WTC11 (cell line): ENCODE results near the gene ZRANB1. TPM values are rescaled to one million over a fixed set of nuclear protein-coding genes. Genes with fewer than 3 reads are reported as not detected.
A peak's percentile ranks its signal among the peaks of the same experiment; 100 is the strongest.

ENCODE experiments used
- ATAC-seq: fragments of 200-7000 bp; cut with Tn5 transposase; 2 replicates; pipeline ENCODE4 v1.10.0; 2021; ENCODE audit warnings: mild to moderate bottlenecking, moderate library complexity
- CTCF ChIA-PET: fragments of 300-600 bp; sonication (Branson Sonifier 250); formaldehyde crosslinking; loops from one replicate; lab custom pipeline; 2021; ENCODE audit warnings: antibody characterized with exemption; lab: Charles Lee
- POLR2A ChIA-PET: fragments of 350-600 bp; sonication (Branson Sonifier 250); formaldehyde crosslinking; loops from one replicate; lab custom pipeline; 2021; ENCODE audit warnings: antibody characterized with exemption; lab: Charles Lee
- DNase-seq: peaks from one replicate; pipeline ENCODE4 v3.0.0; 2021; ENCODE audit warnings: low spot score
- H3K27ac Mint-ChIP-seq: 2 replicates; pipeline ENCODE4 v1.8.0; 2021; ENCODE audit warnings: mixed read lengths
- H3K27me3 Mint-ChIP-seq: 2 replicates; pipeline ENCODE4 v1.8.0; 2021; ENCODE audit warnings: low read depth, mild to moderate bottlenecking, moderate library complexity, mixed read lengths
- H3K36me3 Mint-ChIP-seq: 2 replicates; pipeline ENCODE4 v1.8.0; 2021; ENCODE audit warnings: mixed read lengths
- H3K4me1 Mint-ChIP-seq: 2 replicates; pipeline ENCODE4 v1.8.0; 2022; ENCODE audit warnings: mixed read lengths
- H3K4me3 Mint-ChIP-seq: 2 replicates; pipeline ENCODE4 v1.8.0; 2021; ENCODE audit warnings: mild to moderate bottlenecking, moderate library complexity, mixed read lengths
- H3K9me3 Mint-ChIP-seq: 2 replicates; pipeline ENCODE4 v1.8.0; 2021; ENCODE audit warnings: mixed read lengths
- CREB1 ChIP-seq: sonication (generic); formaldehyde crosslinking; IDR thresholded peaks from 2 replicates; pipeline ENCODE4 v1.8.0; 2023; ENCODE audit warnings: mild to moderate bottlenecking, missing genetic modification reagents
- FOXJ3 ChIP-seq: sonication (generic); formaldehyde crosslinking; IDR thresholded peaks from 2 replicates; pipeline ENCODE4 v1.9.0; 2021; ENCODE audit warnings: missing genetic modification reagents, mild to moderate bottlenecking, borderline replicate concordance
- GTF2I ChIP-seq: fragments of 250-450 bp; sonication (Bioruptor Pico); conservative IDR thresholded peaks from 2 replicates; pipeline ENCODE4 v1.4.0; 2021; ENCODE audit warnings: mild to moderate bottlenecking
- HMGA2 ChIP-seq: fragments of 250-450 bp; sonication (Bioruptor Pico); IDR thresholded peaks from 2 replicates; pipeline ENCODE4 v1.4.0; 2021; ENCODE audit warnings: mild to moderate bottlenecking, moderate library complexity
- OVOL2 ChIP-seq: fragments of 250-450 bp; sonication (Bioruptor Pico); IDR thresholded peaks from 2 replicates; pipeline ENCODE4 v1.9.0; 2021; ENCODE audit warnings: mild to moderate bottlenecking, borderline replicate concordance
- SMAD3 ChIP-seq: sonication (generic); formaldehyde crosslinking; IDR thresholded peaks from 2 replicates; pipeline ENCODE4 v1.8.0; 2022; ENCODE audit warnings: missing genetic modification reagents, mild to moderate bottlenecking, borderline replicate concordance
- SOX15 ChIP-seq: fragments of 250-450 bp; sonication (Bioruptor Pico); IDR thresholded peaks from 2 replicates; pipeline ENCODE4 v1.9.0; 2021; ENCODE audit warnings: mild to moderate bottlenecking
- ZBTB21 ChIP-seq: sonication (generic); formaldehyde crosslinking; IDR thresholded peaks from 2 replicates; pipeline ENCODE4 v1.8.1; 2023; ENCODE audit warnings: mild to moderate bottlenecking, missing genetic modification reagents, borderline replicate concordance
- total RNA-seq: library from RNA; stranded (reverse); gene quantifications from 3 replicates; pipeline ENCODE4 v1.2.3, GENCODE V29; 2021
- TF ChIP-seq, protein P1 (sequence below): fragments of 250-450 bp; sonication (Bioruptor Pico); IDR thresholded peaks from 2 replicates; pipeline ENCODE4 v2.1.2; 2022; ENCODE audit warnings: mild to moderate bottlenecking, moderate library complexity
- TF ChIP-seq, protein P2 (sequence below): fragments of 250-450 bp; sonication (Bioruptor Pico); IDR thresholded peaks from 2 replicates; pipeline ENCODE4 v1.9.0; 2021; ENCODE audit warnings: moderate library complexity, mild to moderate bottlenecking, inconsistent platforms, borderline replicate concordance
- TF ChIP-seq, protein P3 (sequence below): fragments of 200-600 bp; IDR thresholded peaks from 2 replicates; pipeline ENCODE4 v1.8.0; 2022; ENCODE audit warnings: antibody characterized with exemption
- TF ChIP-seq, protein P4 (sequence below): sonication (generic); formaldehyde crosslinking; conservative IDR thresholded peaks from 2 replicates; pipeline ENCODE4 v1.8.1; 2022; ENCODE audit warnings: mild to moderate bottlenecking, missing genetic modification reagents
- TF ChIP-seq, protein P5 (sequence below): sonication (generic); formaldehyde crosslinking; IDR thresholded peaks from 2 replicates; pipeline ENCODE4 v1.8.0; 2022; ENCODE audit warnings: missing genetic modification reagents
- TF ChIP-seq, protein P6 (sequence below): sonication (generic); formaldehyde crosslinking; IDR thresholded peaks from 2 replicates; pipeline ENCODE4 v1.8.1; 2022; ENCODE audit warnings: low read depth, mild to moderate bottlenecking, moderate library complexity, missing genetic modification reagents, borderline replicate concordance
- TF ChIP-seq, protein P7 (sequence below): fragments of 250-450 bp; sonication (Bioruptor Pico); IDR thresholded peaks from 2 replicates; pipeline ENCODE4 v1.8.0; 2021; ENCODE audit warnings: mild to moderate bottlenecking
- TF ChIP-seq, protein P8 (sequence below): sonication (generic); formaldehyde crosslinking; IDR thresholded peaks from 2 replicates; pipeline ENCODE4 v1.8.1; 2022; ENCODE audit warnings: low read depth, missing genetic modification reagents, borderline replicate concordance

ZRANB1 gene
- total RNA-seq, 1 experiment from 2014 or later, result 15.9 TPM

DNA sequence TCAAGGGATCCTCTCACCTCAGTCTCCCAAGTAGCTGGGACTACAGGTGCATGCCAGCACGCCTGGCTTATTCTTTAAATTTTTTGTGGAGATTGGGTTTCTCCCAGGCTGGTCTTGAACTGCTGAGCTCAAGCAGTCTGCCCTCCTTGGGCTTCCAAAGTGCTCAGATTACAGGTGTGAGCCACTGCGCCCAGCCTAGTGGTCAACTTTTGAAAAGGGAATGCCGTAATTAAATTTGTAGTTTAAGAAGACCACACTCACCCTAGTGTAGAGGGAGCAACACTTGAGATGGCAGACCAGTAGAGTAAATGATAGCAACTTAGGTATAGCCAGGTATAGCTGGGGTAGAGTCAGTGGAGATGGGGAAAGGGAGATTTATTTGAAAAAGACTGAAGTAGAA, 17.6 kb downstream of the ZRANB1 start:
- ChIA-PET CTCF (interaction anchor here (1.2 kb wide), 1 partner anchor 33 kb away, joined by 6 read pairs; no protein-coding TSS in a partner anchor), POLR2A (no interaction called here)
- Mint-ChIP-seq H3K4me1 (peaks cover 24% of the 10 kb centered on the region), H3K9me3 (no peaks in the 10 kb centered on the region), H3K27ac (peak overlapping the region; percentile 5; the same call in 1 of the 2 replicates)
- ATAC-seq, result peak; percentile 67
- TF ChIP-seq OVOL2 (CRISPR knock-in tag) (no peak), SOX15 (CRISPR knock-in tag) (no peak), SMAD3 (CRISPR knock-in tag) (no peak), FOXJ3 (CRISPR knock-in tag) (no peak), CREB1 (CRISPR knock-in tag) (no peak), GTF2I (CRISPR knock-in tag) (no peak), ZBTB21 (CRISPR knock-in tag) (no peak), HMGA2 (CRISPR knock-in tag) (no peak)
- TF ChIP-seq, protein P1, sequence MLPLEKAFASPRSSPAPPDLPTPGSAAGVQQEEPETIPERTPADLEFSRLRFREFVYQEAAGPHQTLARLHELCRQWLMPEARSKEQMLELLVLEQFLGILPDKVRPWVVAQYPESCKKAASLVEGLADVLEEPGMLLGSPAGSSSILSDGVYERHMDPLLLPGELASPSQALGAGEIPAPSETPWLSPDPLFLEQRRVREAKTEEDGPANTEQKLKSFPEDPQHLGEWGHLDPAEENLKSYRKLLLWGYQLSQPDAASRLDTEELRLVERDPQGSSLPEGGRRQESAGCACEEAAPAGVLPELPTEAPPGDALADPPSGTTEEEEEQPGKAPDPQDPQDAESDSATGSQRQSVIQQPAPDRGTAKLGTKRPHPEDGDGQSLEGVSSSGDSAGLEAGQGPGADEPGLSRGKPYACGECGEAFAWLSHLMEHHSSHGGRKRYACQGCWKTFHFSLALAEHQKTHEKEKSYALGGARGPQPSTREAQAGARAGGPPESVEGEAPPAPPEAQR (CRISPR knock-in tag), result no peak
- TF ChIP-seq, protein P2, sequence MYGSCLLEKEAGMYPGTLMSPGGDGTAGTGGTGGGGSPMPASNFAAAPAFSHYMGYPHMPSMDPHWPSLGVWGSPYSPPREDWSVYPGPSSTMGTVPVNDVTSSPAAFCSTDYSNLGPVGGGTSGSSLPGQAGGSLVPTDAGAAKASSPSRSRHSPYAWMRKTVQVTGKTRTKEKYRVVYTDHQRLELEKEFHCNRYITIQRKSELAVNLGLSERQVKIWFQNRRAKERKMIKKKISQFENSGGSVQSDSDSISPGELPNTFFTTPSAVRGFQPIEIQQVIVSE (CRISPR knock-in tag), result no peak
- TF ChIP-seq, protein P3, sequence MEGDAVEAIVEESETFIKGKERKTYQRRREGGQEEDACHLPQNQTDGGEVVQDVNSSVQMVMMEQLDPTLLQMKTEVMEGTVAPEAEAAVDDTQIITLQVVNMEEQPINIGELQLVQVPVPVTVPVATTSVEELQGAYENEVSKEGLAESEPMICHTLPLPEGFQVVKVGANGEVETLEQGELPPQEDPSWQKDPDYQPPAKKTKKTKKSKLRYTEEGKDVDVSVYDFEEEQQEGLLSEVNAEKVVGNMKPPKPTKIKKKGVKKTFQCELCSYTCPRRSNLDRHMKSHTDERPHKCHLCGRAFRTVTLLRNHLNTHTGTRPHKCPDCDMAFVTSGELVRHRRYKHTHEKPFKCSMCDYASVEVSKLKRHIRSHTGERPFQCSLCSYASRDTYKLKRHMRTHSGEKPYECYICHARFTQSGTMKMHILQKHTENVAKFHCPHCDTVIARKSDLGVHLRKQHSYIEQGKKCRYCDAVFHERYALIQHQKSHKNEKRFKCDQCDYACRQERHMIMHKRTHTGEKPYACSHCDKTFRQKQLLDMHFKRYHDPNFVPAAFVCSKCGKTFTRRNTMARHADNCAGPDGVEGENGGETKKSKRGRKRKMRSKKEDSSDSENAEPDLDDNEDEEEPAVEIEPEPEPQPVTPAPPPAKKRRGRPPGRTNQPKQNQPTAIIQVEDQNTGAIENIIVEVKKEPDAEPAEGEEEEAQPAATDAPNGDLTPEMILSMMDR, result no peak
- TF ChIP-seq, protein P4, sequence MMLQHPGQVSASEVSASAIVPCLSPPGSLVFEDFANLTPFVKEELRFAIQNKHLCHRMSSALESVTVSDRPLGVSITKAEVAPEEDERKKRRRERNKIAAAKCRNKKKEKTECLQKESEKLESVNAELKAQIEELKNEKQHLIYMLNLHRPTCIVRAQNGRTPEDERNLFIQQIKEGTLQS (CRISPR knock-in tag), result no peak
- TF ChIP-seq, protein P5, sequence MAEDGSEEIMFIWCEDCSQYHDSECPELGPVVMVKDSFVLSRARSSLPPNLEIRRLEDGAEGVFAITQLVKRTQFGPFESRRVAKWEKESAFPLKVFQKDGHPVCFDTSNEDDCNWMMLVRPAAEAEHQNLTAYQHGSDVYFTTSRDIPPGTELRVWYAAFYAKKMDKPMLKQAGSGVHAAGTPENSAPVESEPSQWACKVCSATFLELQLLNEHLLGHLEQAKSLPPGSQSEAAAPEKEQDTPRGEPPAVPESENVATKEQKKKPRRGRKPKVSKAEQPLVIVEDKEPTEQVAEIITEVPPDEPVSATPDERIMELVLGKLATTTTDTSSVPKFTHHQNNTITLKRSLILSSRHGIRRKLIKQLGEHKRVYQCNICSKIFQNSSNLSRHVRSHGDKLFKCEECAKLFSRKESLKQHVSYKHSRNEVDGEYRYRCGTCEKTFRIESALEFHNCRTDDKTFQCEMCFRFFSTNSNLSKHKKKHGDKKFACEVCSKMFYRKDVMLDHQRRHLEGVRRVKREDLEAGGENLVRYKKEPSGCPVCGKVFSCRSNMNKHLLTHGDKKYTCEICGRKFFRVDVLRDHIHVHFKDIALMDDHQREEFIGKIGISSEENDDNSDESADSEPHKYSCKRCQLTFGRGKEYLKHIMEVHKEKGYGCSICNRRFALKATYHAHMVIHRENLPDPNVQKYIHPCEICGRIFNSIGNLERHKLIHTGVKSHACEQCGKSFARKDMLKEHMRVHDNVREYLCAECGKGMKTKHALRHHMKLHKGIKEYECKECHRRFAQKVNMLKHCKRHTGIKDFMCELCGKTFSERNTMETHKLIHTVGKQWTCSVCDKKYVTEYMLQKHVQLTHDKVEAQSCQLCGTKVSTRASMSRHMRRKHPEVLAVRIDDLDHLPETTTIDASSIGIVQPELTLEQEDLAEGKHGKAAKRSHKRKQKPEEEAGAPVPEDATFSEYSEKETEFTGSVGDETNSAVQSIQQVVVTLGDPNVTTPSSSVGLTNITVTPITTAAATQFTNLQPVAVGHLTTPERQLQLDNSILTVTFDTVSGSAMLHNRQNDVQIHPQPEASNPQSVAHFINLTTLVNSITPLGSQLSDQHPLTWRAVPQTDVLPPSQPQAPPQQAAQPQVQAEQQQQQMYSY (CRISPR knock-in tag), result no peak
- TF ChIP-seq, protein P6, sequence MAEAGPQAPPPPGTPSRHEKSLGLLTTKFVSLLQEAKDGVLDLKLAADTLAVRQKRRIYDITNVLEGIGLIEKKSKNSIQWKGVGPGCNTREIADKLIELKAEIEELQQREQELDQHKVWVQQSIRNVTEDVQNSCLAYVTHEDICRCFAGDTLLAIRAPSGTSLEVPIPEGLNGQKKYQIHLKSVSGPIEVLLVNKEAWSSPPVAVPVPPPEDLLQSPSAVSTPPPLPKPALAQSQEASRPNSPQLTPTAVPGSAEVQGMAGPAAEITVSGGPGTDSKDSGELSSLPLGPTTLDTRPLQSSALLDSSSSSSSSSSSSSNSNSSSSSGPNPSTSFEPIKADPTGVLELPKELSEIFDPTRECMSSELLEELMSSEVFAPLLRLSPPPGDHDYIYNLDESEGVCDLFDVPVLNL (CRISPR knock-in tag), result no peak
- TF ChIP-seq, protein P7, sequence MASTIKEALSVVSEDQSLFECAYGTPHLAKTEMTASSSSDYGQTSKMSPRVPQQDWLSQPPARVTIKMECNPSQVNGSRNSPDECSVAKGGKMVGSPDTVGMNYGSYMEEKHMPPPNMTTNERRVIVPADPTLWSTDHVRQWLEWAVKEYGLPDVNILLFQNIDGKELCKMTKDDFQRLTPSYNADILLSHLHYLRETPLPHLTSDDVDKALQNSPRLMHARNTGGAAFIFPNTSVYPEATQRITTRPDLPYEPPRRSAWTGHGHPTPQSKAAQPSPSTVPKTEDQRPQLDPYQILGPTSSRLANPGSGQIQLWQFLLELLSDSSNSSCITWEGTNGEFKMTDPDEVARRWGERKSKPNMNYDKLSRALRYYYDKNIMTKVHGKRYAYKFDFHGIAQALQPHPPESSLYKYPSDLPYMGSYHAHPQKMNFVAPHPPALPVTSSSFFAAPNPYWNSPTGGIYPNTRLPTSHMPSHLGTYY (CRISPR knock-in tag), result no peak
- TF ChIP-seq, protein P8, sequence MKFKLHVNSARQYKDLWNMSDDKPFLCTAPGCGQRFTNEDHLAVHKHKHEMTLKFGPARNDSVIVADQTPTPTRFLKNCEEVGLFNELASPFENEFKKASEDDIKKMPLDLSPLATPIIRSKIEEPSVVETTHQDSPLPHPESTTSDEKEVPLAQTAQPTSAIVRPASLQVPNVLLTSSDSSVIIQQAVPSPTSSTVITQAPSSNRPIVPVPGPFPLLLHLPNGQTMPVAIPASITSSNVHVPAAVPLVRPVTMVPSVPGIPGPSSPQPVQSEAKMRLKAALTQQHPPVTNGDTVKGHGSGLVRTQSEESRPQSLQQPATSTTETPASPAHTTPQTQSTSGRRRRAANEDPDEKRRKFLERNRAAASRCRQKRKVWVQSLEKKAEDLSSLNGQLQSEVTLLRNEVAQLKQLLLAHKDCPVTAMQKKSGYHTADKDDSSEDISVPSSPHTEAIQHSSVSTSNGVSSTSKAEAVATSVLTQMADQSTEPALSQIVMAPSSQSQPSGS, result no peak
- TF ChIP-seq, all 79 proteins: peak for 0
- DNase-seq, result no peak
- Mint-ChIP-seq H3K4me3 (no peak overlapping the region), H3K36me3 (no peaks in the 10 kb centered on the region), H3K27me3 (no peaks in the 10 kb centered on the region)
